ENCODE results near the gene DNAJB9.
"Not testable (repeated sequence)": the region's sequence is repeated elsewhere in the genome, so short reads cannot be mapped to it uniquely, and the experiment has no call there.

DNAJB9 gene

DNA sequence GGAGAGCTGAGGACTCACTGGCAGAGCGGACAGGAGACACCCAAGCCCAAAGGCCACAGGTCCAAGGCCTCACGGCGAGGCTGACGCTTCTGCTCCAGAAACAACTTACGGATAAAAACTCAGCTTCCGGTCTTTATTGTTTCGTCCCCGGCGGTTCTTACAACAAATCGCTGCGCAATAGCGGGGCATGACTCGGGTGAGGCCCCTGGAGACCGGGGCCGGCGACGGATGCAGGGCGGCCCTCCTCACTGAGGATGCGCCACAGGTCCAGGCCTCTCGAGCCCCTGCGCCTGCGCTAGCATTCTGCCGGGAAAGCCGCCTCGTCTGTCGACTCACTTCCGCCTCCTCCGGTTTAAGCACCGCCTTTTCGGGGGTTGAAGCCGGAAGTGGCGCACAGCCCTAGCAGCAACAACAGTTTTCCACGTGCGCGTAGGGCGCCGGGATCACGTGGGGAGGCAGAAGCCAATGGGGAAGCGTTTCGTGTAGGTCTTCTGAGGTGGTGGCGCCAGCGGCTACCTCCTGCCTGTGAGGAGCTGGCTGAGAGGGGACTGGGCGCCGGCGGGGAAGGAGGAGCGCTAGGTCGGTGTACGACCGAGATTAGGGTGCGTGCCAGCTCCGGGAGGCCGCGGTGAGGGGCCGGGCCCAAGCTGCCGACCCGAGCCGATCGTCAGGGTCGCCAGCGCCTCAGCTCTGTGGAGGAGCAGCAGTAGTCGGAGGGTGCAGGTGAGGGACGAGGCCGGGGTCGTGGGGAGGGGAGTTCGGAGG lies at the start of gene DNAJB9, which contains the start of gene THAP5:
DNAJB9 (plus strand) TSS at position 494 of the 765 bp plus-strand sequence. CDS start 1,853 bp downstream, outside the sequence.
THAP5 (minus strand) TSS at position 326 of the 765 bp plus-strand sequence; CDS start at position 189, 137 bp downstream.
- peak; percentile 99 for DNase-seq (ENCODE audit: low spot score)

DNA sequence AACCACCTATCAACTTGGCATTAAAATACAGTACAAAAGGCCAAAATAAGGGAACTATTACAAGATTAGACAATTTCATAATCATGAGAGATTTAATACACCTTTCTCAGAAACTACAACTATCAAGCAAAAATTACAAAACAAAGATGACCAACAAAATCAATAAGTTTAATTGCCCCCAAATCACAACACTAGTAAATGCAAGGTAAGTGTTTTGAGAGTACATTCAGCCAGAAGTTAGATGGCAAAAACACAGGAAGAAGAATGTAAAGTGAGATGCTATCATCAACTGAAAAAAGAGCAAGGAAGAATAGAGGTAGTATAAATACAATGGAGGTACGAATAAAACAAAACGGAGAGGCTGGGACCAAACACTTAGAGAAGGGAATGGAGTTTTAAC lies 46.9 kb upstream of the DNAJB9 start:
- DNase-seq (ENCODE audit: low spot score) = no peak

DNA sequence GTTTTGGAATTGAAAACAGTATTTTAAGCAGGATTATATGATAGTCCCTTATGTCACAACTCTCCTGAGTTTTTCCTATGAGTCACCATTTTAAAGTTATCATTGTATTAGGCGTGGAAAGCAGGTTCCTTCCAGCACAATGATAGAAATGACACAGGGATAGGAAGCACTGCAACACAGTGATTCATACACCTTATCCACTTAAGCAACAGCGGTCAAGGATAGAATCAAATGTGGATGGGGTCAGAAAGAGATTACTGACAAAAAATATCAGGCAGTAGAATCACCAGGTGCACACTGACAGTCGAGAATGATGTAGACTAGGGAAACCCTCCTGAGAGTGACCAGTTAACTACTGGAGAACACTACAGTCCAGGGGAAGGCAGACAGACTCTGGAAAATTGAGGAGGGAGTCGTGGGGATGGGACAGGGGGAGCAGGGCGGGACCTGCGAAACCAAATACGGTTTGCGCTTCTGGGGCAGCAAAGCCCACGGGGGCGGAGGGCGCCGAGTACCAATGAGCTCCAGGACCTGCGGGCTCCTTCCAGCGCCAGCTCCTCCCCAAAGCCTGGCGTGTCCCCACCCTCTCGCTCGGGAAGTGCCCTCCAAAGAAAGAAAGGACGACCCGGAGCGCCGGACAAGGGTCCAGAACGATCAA lies 44.2 kb upstream of the DNAJB9 start:
- DNase-seq (ENCODE audit: low spot score) = no peak

DNA sequence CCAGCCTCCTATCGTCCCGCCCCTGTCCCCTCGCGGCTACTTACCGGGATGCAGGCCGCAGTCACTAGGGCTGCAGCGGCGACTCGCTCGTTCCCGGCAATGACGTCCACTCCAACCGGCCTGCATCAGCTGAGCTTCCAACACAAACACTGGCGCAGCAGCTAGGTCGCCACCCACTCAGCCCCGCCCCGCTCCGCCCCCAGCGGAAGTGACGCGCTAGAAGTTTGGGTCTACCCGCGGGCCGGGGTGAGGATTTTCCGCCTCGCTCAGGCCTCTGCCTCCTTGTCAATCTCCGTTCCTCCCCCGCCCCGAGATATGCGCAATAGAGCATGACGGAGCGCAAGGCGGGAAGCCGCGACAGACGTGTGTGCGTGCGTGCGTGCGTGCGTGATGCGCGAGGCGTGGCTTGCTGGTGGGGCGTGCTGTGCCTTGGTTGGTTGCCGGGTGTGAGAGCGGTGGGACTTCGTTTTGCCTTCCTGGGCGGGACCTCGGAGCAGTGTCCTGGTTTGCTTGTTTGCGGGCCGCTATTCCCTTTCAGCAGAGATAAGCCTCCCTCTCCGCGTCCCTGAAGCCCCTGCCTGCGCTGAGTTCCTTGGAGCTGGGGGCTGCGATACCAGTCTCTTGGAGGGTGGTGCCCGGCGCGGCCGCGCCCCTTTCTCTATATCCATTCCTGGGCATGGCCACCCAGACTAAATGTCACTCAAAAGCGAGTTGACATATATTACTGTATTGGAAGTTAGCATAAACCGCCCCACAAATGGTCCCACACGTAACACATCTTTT lies 43.5 kb upstream of the DNAJB9 start, which contains the start of gene PNPLA8:
PNPLA8 (minus strand) TSS at position 151 of the 783 bp plus-strand sequence. CDS start 10,644 bp downstream, outside the sequence.
- DNase-seq (ENCODE audit: low spot score) = peak; percentile 100

DNA sequence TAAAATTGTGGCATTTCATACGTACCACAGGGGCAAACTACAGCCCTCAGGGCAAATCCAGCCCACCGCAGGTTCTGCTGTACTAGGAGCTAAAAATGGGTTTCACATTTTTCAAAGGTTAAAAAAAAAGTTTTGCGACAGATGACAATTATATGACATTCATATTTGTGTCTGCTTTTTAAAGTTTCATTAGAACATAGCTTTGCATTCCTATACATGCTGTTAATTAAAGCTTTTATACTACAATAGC lies 43.0 kb upstream of the DNAJB9 start:
- DNase-seq (ENCODE audit: low spot score) = no peak

DNA sequence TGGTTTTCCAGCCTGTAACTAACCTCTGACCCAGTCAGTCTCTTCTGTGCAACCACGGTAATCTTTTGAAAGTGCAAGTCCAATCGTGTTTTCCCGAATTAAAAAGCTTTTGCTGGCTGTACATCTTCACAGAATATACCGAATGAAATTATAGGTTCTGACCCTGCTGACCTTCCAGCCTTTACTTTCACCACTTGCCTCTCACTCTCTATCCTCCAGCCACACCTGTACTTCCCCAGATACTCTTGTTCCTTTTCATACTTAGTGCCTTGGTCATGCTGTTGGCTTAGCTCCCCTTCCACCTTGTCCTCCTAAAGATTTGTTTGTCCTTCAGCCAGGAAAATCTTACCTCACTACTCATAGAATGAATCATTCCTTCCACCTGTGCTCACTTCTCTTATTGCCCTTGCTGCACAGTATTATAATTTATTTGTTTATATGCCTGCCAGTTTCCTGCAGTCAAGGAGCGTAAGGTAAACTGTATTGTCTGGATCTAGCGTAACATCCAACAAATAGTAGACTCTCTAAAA lies 41.4 kb upstream of the DNAJB9 start:
- DNase-seq (ENCODE audit: low spot score) = no peak

DNA sequence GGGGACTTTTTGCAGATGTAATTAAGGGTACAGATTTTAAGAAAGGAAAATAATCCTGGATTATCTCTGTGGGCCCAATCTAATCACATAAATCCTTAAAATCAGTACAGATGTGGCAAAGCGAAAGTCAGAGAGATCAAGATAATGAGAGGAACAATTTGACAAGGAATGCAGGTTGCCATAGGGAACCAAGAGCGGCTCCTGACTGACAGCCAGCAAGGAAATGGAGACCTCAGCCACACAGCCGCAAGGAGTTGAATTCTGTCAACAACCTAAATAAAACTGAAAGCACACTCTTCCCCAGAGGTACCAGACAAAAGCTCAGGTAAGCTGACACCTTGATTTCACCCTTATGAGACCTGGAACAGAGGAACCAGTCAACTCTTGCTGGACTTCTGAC lies 40.3 kb upstream of the DNAJB9 start:
- no peak for DNase-seq (ENCODE audit: low spot score)

DNA sequence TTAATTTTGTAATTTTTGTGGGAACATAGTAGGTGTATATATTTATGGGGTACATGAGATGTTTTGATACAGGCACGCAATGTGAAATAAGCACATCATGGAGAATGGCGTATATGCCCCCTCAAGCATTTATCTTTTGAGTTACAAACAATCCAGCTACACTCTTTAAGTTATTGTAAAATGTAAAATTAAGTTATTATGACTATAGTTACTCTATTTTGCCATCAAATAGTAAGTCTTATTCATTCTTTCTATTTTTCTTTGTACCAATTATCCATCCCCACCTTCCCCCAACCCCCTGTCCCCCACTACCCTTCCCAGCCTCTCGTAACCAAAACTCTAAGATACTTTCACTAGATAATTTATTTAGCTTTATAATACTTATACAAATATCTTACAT lies 36.0 kb upstream of the DNAJB9 start:
- no peak for DNase-seq (ENCODE audit: low spot score)

DNA sequence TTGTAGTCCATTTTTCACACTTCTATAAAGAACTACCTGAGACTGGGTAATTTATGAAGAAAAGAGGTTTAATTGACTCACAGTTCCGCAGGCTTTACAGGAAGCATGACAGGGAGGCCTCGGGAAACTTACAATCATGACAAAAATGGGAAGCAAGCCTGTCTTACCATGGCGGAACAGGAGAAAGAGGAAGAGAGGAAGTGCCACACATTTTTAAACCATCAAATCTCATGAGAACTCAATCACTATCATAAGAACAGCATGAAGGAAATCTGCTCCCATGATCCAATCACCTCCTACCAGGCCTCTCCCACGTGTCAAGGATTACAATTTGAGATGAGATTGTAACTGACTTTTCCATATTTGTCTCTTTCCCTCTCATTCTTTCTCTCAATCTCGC lies 34.4 kb upstream of the DNAJB9 start:
- no peak for DNase-seq (ENCODE audit: low spot score)

DNA sequence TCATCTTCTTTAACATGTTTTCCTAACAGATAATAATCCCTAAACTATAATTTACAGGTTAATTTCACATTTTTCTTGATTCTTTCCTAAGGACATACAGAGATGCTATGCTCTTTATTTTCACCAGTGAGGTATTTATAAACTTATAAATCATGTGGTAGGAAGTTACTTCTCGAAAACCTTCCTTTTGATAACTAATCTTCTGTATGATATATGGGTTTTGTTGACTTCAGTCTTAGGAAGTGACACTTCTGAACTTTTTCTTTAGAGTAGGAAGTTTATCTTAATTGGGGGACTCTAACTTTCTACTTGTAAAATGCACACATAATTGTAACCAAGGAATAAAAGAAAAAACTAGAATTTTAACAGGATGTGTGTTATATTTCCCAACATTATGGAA lies 33.9 kb upstream of the DNAJB9 start:
- DNase-seq (ENCODE audit: low spot score) = no peak

DNA sequence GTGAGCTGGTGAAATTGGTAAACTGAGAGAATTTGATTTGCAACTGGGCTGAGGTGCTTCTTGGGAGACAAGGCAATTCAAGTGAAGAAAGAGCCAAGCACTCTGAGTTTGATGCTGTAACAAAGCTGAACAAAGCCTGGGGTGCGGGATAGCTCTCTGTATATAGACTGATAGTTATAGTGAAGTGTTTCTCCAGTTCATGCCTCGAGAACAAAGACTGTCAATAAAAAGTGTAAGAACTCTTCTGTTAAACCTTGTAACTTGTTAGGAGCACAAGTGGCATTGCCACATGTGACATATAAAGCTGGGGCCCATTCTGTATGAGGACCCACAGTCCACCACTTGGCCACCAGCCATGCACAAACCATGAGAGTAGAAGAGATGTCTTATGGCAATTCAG lies 32.4 kb upstream of the DNAJB9 start:
- no peak for DNase-seq (ENCODE audit: low spot score)

DNA sequence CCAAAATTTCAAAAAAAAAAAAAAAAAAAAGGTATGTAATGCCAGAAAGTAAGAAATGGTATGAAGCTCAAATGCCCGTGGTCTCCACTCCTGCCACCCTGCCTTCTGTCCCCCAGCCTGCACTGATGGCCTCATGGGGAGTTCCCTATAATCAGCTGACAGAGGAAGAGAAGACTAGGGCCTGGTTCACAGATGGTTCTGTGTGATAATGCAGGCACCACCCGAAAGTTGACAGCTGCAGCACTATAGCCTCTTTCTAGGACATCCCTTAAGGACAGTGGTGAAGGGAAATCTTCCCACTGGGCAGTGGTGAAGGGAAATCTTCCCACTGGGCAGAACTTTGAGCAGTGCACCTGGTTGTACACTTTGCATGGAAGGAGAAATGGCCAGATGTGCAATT lies 31.4 kb upstream of the DNAJB9 start:
- not testable (repeated sequence) for DNase-seq (ENCODE audit: low spot score)

DNA sequence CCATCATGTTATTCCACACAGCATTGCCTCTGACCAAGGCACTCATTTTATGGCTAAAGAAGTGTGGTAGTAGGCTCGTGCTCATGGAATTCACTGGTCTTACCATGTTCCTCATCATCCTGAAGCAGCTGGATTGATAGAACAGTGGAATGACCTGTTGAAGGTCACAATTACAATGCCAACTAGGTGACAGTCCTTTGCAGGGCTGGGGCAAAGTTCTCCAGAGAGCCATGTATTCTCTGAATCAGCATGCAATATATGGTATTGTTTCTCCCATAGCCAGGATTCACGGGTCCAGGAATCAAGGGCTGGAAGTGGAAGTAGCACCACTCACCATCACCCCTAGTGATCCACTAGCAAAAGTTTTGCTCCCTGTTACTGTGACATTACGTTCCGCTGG lies 31.0 kb upstream of the DNAJB9 start:
- DNase-seq (ENCODE audit: low spot score) = not testable (repeated sequence)

DNA sequence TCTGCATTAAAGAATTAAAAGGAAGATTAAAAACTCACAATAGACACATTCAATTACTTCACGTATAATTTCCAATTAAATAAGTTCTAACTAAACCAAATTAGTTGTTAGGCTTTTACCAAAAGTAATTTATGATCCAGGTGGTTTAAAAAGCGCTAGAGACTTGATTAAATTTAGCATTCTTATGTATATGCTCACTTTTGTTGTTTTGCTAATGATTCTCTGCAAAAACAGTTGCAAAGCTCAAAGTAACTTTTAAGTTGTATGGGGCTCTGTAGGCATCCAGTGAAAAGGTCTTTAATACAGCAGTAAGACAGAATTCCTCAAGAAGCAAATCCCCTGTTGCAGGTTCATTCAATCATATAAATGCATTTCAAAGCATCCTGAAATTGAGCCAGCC lies 28.2 kb upstream of the DNAJB9 start:
- DNase-seq (ENCODE audit: low spot score) = no peak

DNA sequence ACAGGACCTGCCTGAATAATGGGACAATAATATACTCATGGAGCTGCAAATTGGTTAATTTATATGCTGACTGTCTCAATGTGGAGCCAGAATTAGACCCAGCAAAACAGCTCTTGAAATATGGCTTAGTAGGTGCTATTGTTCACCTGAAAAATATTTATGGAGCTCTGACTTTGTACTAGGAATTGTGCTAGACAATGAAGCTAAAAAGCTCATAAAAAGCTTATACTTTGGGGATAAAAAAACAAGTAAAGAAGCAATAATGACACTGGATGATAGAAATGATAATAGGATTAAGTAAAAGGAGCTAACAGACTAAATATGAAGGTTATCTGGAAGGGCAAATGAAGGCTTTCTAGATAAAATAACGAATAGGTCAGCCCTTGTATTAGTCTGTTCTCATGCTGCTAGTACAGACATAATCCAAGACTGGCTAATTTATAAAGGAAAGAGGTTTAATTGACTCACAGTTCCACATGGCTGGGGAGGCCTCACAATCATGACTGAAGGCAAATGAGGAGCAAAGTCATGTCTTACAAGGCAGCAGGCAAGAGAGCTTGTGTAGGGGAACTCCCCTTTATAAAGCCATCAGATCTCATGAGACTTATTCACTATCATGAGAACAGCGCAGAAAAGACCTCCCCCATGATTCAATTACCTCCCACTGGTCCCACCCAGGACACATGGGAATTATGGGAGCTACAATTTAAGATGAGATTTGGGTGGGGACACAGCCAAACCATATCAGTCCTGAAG lies 21.4 kb upstream of the DNAJB9 start:
- DNase-seq (ENCODE audit: low spot score) = not testable (repeated sequence)

DNA sequence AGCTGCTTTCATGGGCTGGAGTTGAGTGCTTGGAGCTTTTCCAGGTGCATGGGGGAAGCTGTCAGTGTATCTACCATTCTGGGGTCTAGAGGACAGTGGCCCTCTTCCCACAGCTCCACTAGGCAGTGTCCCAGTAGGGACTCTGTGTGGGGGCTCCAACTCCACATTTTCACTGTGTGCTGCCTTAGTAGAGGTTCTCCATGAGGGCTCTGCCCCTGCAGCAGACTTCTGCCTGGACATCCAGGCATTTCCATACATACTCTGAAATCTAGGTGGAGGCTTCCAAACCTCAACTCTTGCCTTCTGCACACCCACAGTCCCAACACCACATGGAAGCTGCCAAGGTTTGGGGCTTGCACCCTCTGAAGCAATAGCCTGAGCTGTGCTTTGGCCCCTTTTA lies 13.0 kb upstream of the DNAJB9 start:
- DNase-seq (ENCODE audit: low spot score) = not testable (repeated sequence)

DNA sequence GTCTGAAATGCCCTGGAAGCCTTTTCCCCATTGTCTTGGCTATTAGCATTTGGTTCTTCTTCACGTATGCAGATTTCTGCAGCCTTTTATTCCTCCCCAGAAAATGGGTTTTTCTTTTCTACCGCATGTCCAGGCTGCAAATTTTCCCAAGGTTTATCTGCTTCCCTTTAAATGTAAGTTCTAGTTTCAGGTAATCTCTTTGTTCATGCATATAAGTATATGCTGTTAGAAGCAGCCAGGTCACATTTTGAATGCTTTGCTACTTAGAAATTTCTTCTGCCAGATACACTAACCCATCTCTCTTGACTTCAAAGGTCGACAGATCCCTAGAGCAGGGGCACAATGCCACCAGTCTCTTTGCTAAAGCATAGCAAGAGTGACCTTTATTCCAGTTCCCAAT lies 12.5 kb upstream of the DNAJB9 start:
- DNase-seq (ENCODE audit: low spot score) = no peak

DNA sequence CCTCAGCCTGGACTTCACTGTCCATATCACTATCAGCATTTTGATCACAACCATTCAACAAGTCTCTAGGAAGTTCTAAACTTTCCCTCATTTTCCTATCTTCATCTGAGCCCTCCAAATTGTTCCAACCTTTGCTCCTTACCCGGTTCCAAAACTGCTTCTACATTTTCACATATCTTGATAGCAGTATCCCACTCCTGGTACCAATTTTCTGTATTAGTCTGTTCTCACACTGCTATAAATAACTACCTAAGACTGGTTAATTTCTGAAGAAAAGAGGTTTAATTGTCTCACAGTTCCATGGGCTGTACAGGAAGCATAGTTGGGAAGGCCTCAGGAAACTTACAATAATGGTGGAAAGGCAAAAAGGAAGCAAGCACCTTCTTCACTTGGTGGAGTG lies 12.1 kb upstream of the DNAJB9 start:
- no peak for DNase-seq (ENCODE audit: low spot score)

DNA sequence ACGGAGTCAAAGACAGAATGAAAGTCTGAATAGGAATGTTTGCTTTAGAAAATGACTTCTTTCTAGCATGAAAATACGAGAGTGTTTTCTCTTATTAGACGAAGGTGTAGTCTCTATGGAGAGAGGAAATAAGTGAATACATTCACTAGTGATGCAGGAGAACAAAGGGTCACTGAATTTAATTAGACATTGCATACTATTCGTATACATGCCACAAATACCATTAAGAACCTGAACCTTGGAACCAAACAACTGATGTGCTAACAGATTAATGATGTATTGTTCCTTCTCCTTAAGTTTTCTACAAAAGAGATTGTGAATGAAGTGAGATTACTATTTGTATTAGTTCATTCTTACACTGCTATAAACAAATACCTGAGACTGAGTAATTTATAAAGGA lies 10.4 kb upstream of the DNAJB9 start:
- no peak for DNase-seq (ENCODE audit: low spot score)

DNA sequence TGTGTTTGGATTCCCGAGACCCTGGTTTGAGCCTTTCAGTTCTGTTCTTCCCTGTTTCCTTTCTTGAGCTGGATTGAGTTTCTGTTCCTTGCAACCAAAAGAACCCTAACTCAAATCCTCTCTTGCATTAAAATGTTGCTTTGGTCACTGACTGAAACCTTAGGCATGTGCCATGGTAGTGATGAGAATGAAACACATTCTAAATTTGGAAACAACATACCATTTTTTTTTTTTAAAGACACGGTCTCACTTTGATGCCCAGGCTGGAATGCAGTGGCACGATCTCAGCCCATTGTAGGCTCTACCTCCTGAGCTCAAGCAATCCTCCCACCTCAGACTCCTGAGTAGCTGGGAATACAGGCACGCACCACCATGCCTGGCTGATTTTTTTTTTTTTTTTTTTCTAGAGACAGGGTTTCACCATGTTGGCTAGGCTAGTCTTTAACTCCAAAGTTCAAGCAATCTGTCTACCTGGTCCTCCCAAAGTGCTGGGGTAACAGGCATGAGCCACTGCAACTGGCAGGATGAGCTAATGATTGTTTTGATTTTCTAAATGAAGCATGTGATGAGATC lies 8.5 kb upstream of the DNAJB9 start:
- DNase-seq (ENCODE audit: low spot score) = no peak

DNA sequence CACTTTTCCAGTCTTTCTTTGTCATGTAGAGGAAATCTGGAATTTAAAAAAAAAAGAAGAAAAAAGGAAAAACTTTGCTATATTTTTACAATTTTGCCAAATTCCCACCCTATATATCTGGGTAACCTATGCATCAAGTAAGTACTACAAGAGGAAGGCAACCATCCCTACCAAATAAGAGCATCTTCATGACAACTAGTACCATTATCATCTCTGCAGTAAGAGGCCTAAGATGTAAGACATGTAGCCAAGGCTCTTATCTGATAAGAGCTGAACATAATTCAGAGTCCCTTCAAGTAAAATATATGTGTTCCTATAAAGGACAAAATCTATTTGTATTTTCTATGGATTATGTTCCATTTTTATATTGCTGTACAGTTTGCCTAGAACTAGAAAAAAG lies 3.7 kb upstream of the DNAJB9 start:
- DNase-seq (ENCODE audit: low spot score) = no peak
